ENCODE measurements around the gene SELENBP1.

SELENBP1 gene

DNA sequence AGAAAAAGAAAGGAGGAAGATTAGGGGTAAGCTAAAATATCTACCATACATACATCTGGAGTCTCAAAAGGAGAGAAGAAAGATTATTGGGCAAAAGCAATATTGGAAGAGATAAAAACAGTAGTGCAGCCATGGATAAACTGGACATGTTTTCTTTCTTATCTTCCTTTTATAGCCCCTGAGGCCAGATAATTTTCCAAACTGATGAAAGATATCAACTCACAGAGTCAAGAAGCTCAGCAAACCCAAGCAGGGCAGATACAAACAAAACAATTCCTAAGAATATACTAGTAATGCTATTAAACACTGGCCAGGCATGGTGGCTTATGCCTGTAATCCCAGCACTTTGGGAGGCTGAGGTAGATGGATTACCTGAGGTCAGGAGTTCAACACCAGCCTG, 21.1 kb upstream of the SELENBP1 start:
- TF ChIP-seq, protein P1, sequence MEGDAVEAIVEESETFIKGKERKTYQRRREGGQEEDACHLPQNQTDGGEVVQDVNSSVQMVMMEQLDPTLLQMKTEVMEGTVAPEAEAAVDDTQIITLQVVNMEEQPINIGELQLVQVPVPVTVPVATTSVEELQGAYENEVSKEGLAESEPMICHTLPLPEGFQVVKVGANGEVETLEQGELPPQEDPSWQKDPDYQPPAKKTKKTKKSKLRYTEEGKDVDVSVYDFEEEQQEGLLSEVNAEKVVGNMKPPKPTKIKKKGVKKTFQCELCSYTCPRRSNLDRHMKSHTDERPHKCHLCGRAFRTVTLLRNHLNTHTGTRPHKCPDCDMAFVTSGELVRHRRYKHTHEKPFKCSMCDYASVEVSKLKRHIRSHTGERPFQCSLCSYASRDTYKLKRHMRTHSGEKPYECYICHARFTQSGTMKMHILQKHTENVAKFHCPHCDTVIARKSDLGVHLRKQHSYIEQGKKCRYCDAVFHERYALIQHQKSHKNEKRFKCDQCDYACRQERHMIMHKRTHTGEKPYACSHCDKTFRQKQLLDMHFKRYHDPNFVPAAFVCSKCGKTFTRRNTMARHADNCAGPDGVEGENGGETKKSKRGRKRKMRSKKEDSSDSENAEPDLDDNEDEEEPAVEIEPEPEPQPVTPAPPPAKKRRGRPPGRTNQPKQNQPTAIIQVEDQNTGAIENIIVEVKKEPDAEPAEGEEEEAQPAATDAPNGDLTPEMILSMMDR (IDR thresholded peaks at IDR 0.05): no peak

DNA sequence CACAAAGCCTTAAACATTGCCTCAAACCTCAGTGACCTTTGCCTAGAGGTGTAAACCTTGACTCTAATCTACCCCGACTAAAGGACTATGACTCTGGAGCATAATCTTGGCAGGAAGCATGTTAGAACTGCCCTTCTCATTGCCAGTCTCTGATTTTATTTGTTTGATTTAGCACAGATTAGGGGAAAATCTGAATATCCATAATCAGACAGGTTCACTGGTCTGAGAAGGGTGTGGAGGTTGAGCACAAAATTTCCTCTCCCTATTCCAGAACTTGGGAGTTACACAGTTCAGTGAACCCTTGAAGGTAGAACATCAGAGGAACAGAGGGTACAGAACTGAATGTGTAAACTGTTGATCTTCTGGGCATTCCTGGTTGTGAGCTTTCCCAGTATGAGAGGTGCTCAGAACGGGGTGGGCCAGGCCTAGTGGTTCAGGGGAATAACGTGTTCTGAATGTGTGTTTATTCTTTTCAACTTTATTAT, 18.6 kb upstream of the SELENBP1 start:
- TF ChIP-seq, protein P1 (IDR thresholded peaks at IDR 0.05): no peak

DNA sequence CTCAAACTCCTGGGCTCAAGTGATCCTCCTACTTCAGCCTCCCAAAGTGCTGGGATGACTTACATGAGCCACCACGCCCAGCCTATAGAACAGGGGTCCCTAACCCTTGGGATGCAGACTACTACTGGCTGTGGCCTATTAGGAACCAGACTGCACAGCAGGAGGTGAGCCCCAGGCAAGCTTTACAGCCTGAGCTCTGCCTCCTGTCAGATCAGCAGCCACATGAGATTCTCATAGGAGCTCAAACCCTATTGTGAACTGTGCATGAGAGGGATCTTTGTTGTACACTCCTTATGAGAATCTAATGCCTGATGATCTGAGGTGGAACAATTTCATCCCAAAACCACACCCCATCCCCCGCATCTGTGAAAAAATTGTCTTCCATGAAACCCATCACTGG, 13.5 kb upstream of the SELENBP1 start:
- TF ChIP-seq, protein P1 (IDR thresholded peaks at IDR 0.05): no peak

DNA sequence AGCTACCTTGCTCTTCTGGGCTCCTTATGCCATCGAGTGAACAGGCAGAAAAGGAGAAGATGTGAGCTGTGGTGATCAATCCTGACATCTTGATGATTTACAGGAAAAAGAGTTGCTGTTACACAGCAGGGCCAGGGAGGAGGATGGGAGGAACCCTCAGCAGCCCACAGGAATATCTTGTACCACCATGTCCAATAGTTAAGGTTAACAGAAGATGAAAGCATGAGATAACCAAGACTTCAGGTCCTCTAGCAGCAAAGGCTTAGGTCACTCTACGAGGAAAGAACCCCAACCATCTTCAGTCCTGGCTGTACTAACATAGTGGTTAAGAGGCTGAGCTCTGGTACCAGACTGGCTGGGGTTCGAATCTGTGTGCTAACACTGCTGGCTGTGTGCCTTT, 12.1 kb upstream of the SELENBP1 start:
- TF ChIP-seq, protein P1 (IDR thresholded peaks at IDR 0.05): no peak

DNA sequence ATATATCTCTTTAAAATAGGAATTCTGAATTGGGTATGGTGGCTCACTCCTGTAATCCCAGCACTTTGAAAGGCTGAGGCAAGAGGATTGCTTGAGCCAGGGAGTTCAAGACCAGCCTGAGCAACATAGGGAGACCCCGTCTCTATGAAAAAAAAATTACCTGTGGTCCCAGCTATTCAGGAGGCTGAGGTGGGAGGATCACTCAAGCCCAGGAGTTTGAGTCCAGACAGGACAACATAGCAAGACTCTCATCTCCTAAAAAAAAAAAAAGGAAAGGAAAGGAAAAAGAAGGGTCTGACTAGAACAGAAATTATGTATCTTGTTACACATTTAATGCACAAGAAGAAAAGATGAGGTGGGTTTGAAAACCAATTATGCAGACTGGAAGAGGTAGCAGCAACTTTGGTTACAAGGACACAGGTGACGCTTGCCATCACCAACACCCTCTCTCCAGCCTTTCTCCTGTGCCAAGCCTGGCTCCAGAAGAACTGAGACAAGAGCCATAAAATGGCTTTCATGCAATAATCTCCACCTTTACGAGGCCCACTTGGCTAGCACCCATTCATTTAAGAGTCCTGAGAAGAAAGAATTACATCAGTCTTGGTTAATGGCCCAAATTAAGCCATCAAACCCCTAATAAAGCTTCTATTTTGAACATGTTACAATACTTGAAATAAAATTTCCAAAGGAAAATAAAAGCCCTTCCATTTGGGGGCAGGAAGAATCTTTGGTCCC, 4.8 kb upstream of the SELENBP1 start:
- TF ChIP-seq, protein P1 (IDR thresholded peaks at IDR 0.05): no peak

DNA sequence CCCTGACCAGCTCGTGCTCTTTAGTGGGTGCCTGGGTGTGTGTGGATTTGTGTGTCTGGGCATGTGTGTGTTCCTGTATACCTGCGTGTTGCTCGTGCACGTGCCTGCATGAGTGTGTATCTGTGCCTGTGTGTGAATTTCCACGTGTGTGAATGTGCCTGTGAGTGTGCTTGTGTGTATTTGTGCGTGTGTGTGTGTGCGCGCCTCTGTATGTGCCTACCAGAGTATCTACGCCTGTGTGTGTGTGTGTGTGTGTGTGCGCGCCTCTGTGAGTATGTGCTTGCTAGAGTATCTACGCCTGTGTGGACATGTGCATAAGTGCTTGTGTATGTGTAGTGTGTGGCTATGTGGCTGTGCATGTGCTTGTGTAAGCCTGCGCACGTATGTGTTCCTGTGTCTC, 691 bp upstream of the SELENBP1 start:
- TF ChIP-seq, protein P1 (IDR thresholded peaks at IDR 0.05): no peak

DNA sequence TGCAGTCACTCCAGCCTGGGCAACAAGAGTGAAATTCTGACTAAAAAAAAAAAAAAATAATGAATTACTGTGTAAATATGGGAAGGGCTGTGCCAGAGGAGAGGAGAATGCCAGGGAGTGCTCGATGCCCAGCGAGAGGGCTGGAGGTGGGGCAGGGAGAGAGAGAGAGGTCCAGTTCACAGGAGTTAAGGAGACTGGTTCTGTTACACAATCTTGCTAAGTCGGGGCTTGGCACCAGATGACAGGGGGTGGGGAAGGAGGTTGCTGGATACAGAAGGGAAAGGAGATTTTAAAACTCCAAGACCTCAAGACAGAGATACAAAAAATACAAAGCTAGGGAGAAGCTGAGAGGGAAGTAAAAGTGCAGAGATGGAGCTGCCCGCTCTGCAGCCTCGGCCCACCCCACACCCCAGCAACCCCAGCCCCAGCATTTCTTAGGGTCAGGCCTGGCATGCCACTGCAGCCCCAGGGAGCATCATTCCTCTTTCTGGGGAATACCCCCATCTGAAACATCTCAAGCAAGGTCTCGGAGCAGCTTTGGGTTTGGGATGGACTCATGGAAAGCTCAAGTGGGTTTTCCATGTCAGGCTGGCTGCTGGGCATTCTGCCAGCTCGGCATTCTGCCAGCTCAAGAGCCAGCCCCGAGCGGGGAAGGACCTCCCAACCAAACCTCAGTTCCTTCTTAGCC, 991 bp downstream of the SELENBP1 start:
- TF ChIP-seq, protein P1 (IDR thresholded peaks at IDR 0.05): no peak
